H9 (cell line): Measurements from ENCODE around the gene CHD1. TPM values are rescaled to one million over a fixed set of nuclear protein-coding genes. Genes with fewer than 3 reads are reported as not detected.

Experiments used
- DNase-seq: peaks from one replicate; pipeline ENCODE4 v3.0.0-alpha.2; 2017
- H2AFZ ChIP-seq: one replicate; pipeline ENCODE4 v1.6.1; 2013; ENCODE audit warnings: mild to moderate bottlenecking, low read length, control low read depth, moderate library complexity
- H2AK5ac ChIP-seq: 2 replicates; pipeline ENCODE4 v1.6.1; 2013; ENCODE audit warnings: low read length, control low read depth, mixed read lengths; ENCODE audit not compliant: insufficient read length
- H2BK120ac ChIP-seq: one replicate; pipeline ENCODE4 v1.6.1; 2013; ENCODE audit warnings: low read depth, mild to moderate bottlenecking, low read length, control low read depth, inconsistent platforms; ENCODE audit not compliant: poor library complexity, severe bottlenecking
- H2BK12ac ChIP-seq: 2 replicates; pipeline ENCODE4 v1.6.1; 2013; ENCODE audit warnings: low read length, control low read depth, mixed read lengths, low read depth; ENCODE audit not compliant: insufficient read length
- H2BK15ac ChIP-seq: 2 replicates; pipeline ENCODE4 v1.6.1; 2013; ENCODE audit warnings: low read depth, low read length, control low read depth
- H2BK20ac ChIP-seq: one replicate; pipeline ENCODE4 v1.6.1; 2013; ENCODE audit warnings: low read depth, mild to moderate bottlenecking, low read length, control low read depth, inconsistent platforms; ENCODE audit not compliant: poor library complexity, severe bottlenecking
- H2BK5ac ChIP-seq: 2 replicates; pipeline ENCODE4 v1.6.1; 2013; ENCODE audit warnings: low read length, control low read depth, mixed read lengths; ENCODE audit not compliant: insufficient read length
- H3K14ac ChIP-seq: 2 replicates; pipeline ENCODE4 v1.6.1; 2013; ENCODE audit warnings: low read length, control low read depth; ENCODE audit not compliant: insufficient read depth
- H3K18ac ChIP-seq: 2 replicates; pipeline ENCODE4 v1.6.1; 2013; ENCODE audit warnings: low read depth, mild to moderate bottlenecking, mixed read lengths, low read length, control low read depth; ENCODE audit not compliant: insufficient read length
- H3K23ac ChIP-seq: 2 replicates; pipeline ENCODE4 v1.6.1; 2013; ENCODE audit warnings: low read length, control low read depth, mixed read lengths, low read depth; ENCODE audit not compliant: insufficient read length
- H3K23me2 ChIP-seq: 2 replicates; pipeline ENCODE4 v1.6.1; 2013; ENCODE audit warnings: low read depth, mild to moderate bottlenecking, mixed read lengths, low read length, control low read depth; ENCODE audit not compliant: insufficient read length, poor library complexity, severe bottlenecking
- H3K27ac ChIP-seq: 2 replicates; pipeline ENCODE4 v1.5.1; 2013; ENCODE audit warnings: low read length, control low read depth, mixed read lengths, low read depth; ENCODE audit not compliant: insufficient read length
- H3K27me3 ChIP-seq: 2 replicates; pipeline ENCODE4 v1.6.1; 2013; ENCODE audit warnings: low read length, control low read depth, inconsistent platforms; ENCODE audit not compliant: insufficient read depth
- H3K4ac ChIP-seq: 2 replicates; pipeline ENCODE4 v1.6.1; 2013; ENCODE audit warnings: low read depth, mild to moderate bottlenecking, control low read depth, inconsistent platforms, low read length, moderate library complexity
- H3K4me1 ChIP-seq: 2 replicates; pipeline ENCODE4 v1.6.1; 2013; ENCODE audit warnings: low read length, control low read depth, inconsistent platforms; ENCODE audit not compliant: insufficient read depth
- H3K4me2 ChIP-seq: 2 replicates; pipeline ENCODE4 v1.6.1; 2013; ENCODE audit warnings: low read length, control low read depth, mixed read lengths; ENCODE audit not compliant: insufficient read length, insufficient read depth
- H3K56ac ChIP-seq: 2 replicates; pipeline ENCODE4 v1.6.1; 2013; ENCODE audit warnings: low read depth, mild to moderate bottlenecking, mixed read lengths, low read length, control low read depth; ENCODE audit not compliant: insufficient read length
- H3K79me1 ChIP-seq: 2 replicates; pipeline ENCODE4 v1.6.1; 2013; ENCODE audit warnings: low read depth, mild to moderate bottlenecking, moderate library complexity, low read length, control low read depth, inconsistent platforms; ENCODE audit not compliant: insufficient read depth, poor library complexity, severe bottlenecking
- H3K79me2 ChIP-seq: 2 replicates; pipeline ENCODE4 v1.6.1; 2013; ENCODE audit warnings: low read length, control low read depth, inconsistent platforms; ENCODE audit not compliant: insufficient read depth
- H3K9ac ChIP-seq: 2 replicates; pipeline ENCODE4 v1.6.1; 2013; ENCODE audit warnings: low read length, control low read depth, mixed read lengths; ENCODE audit not compliant: insufficient read length; ENCODE audit errors: extremely low read depth
- H3K9me3 ChIP-seq: one replicate; pipeline ENCODE4 v1.6.1; 2013; ENCODE audit warnings: low read depth, low read length, inconsistent platforms; ENCODE audit not compliant: control insufficient read depth
- H3T11ph ChIP-seq: one replicate; pipeline ENCODE4 v1.6.1; 2013; ENCODE audit warnings: mild to moderate bottlenecking, low read length, control low read depth, inconsistent platforms
- H4K20me1 ChIP-seq: one replicate; pipeline ENCODE4 v1.6.1; 2013; ENCODE audit not compliant: control insufficient read depth, insufficient read length, insufficient read depth
- H4K5ac ChIP-seq: 2 replicates; pipeline ENCODE4 v1.6.1; 2013; ENCODE audit warnings: low read depth, mild to moderate bottlenecking, mixed read lengths, low read length, control low read depth; ENCODE audit not compliant: insufficient read length
- H4K8ac ChIP-seq: replicated peaks from 2 replicates; pipeline ENCODE4 v1.6.1; 2013; ENCODE audit warnings: low read length, control low read depth, mixed read lengths, low read depth; ENCODE audit not compliant: insufficient read length
- H4K91ac ChIP-seq: 2 replicates; pipeline ENCODE4 v1.6.1; 2013; ENCODE audit warnings: low read depth, mild to moderate bottlenecking, moderate library complexity, mixed read lengths, low read length, control low read depth; ENCODE audit not compliant: insufficient read length
- H3K27ac Mint-ChIP-seq, 3 experiments: 2 replicates in 2 of 3; 3 replicates in 1 of 3; pipeline ENCODE4 v1.8.0; 2020 to 2021; ENCODE audit warnings: mixed read lengths in 3 of 3, mild to moderate bottlenecking in 1 of 3, moderate library complexity in 1 of 3
- H3K27me3 Mint-ChIP-seq: 2 replicates; pipeline ENCODE4 v1.8.0; 2021; ENCODE audit warnings: low read depth, mild to moderate bottlenecking, moderate library complexity, mixed read lengths
- H3K36me3 Mint-ChIP-seq, 3 experiments: 2 replicates in 2 of 3; 3 replicates in 1 of 3; pipeline ENCODE4 v1.8.0; 2020 to 2021; ENCODE audit warnings: low read depth in 3 of 3, mixed read lengths in 3 of 3; ENCODE audit not compliant: insufficient read depth in 1 of 3
- H3K4me1 Mint-ChIP-seq, 2 experiments: 2 replicates each; pipeline ENCODE4 v1.8.0; 2020; ENCODE audit warnings: mixed read lengths in 2 of 2
- H3K4me3 Mint-ChIP-seq, 2 experiments: 2 replicates in 1 of 2; 3 replicates in 1 of 2; pipeline ENCODE4 v1.8.0; 2020 to 2021; ENCODE audit warnings: mild to moderate bottlenecking in 2 of 2, mixed read lengths in 2 of 2, moderate library complexity in 1 of 2
- H3K9me3 Mint-ChIP-seq, 2 experiments: 2 replicates in 1 of 2; 3 replicates in 1 of 2; pipeline ENCODE4 v1.8.0; 2020; ENCODE audit warnings: mild to moderate bottlenecking in 2 of 2, mixed read lengths in 2 of 2, moderate library complexity in 1 of 2
- whole genome bisulfite sequencing: extraction: QIAGEN DNeasy Blood & Tissue Kit; methylation state at CpG from one replicate; pipeline ENCODE4 v1.1.7; 2013; ENCODE audit warnings: missing lambda C conversion rate, low lambda C conversion rate, mixed read lengths; ENCODE audit not compliant: insufficient read length; ENCODE audit errors: extremely low coverage; 5-methylcytosine and 5-hydroxymethylcytosine counted together
- total RNA-seq: library from RNA; stranded (reverse); gene quantifications from 2 replicates; pipeline ENCODE4 v1.2.1, GENCODE V29; 2021
- TF ChIP-seq, protein P1 (sequence below): fragments of 200-600 bp; sonication (generic); conservative IDR thresholded peaks from 3 replicates; pipeline ENCODE4 v1.8.0; 2021; ENCODE audit warnings: antibody characterized with exemption, mild to moderate bottlenecking

The CHD1 gene
- total RNA-seq, 1 experiment from 2014 or later = 62.7 TPM

GRCh38 chr5:98921947-98922505 is 6.8 kb downstream of the CHD1 start:
- H4K5ac ChIP-seq = no peak overlapping the region
- H4K8ac ChIP-seq = no peak overlapping the region
- no peak overlapping the region for H3K9ac ChIP-seq
- no peaks in the 10 kb centered on the region for H4K20me1 ChIP-seq
- no peak overlapping the region for H3K56ac ChIP-seq
- H2BK20ac ChIP-seq = no peak overlapping the region
- H3K4me1 ChIP-seq = no peaks in the 10 kb centered on the region
- no peak overlapping the region for H3K18ac ChIP-seq
- no peak overlapping the region for H2BK12ac ChIP-seq
- no peak overlapping the region for H2BK15ac ChIP-seq
- Mint-ChIP-seq H3K9me3 (no peaks in the 10 kb centered on the region), H3K36me3 (peaks cover 29 to 86% (median 76%) of the 10 kb centered on the region in 3 experiments), H3K27ac (0 out of 7 replicates have a peak overlapping the region, but pooled peaks of 1 of the 3 experiments have one; percentile 11), H3K27me3 (no peaks in the 10 kb centered on the region), H3K4me1 (peaks cover 5 to 6% of the 10 kb centered on the region in 2 experiments), H3K4me3 (no peak overlapping the region)
- no peak overlapping the region for H3K4ac ChIP-seq
- no peaks in the 10 kb centered on the region for H3K27me3 ChIP-seq
- no peaks in the 10 kb centered on the region for H3K9me3 ChIP-seq
- H3K14ac ChIP-seq = no peak overlapping the region
- peaks cover 5% of the 10 kb centered on the region for H3K79me1 ChIP-seq
- H3T11ph ChIP-seq = no peak overlapping the region
- no peak for DNase-seq
- no peak overlapping the region for H2BK5ac ChIP-seq
- no peak overlapping the region for H2AFZ ChIP-seq
- H3K23ac ChIP-seq = no peak overlapping the region
- H2BK120ac ChIP-seq = no peak overlapping the region
- no peak overlapping the region for H4K91ac ChIP-seq
- no peaks in the 10 kb centered on the region for H3K23me2 ChIP-seq
- no peak overlapping the region for H2AK5ac ChIP-seq
- peaks cover 18% of the 10 kb centered on the region; the same call in 1 of the 2 replicates for H3K79me2 ChIP-seq
- TF ChIP-seq, protein P1, sequence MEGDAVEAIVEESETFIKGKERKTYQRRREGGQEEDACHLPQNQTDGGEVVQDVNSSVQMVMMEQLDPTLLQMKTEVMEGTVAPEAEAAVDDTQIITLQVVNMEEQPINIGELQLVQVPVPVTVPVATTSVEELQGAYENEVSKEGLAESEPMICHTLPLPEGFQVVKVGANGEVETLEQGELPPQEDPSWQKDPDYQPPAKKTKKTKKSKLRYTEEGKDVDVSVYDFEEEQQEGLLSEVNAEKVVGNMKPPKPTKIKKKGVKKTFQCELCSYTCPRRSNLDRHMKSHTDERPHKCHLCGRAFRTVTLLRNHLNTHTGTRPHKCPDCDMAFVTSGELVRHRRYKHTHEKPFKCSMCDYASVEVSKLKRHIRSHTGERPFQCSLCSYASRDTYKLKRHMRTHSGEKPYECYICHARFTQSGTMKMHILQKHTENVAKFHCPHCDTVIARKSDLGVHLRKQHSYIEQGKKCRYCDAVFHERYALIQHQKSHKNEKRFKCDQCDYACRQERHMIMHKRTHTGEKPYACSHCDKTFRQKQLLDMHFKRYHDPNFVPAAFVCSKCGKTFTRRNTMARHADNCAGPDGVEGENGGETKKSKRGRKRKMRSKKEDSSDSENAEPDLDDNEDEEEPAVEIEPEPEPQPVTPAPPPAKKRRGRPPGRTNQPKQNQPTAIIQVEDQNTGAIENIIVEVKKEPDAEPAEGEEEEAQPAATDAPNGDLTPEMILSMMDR = no peak
- no peak overlapping the region for H3K4me2 ChIP-seq
- WGBS = no CpG with 5 or more reads among the region's 4 CpGs
- H3K27ac ChIP-seq = no peak overlapping the region
